Psoas muscle (tissue), 8 donors: Measurements from ENCODE around the gene CHTOP. TPM values are rescaled to one million over a fixed set of nuclear protein-coding genes. Genes with fewer than 3 reads are reported as not detected.
A peak's percentile ranks its signal among the peaks of the same experiment; 100 is the strongest.
"Not testable (repeated sequence)": the region's sequence is repeated elsewhere in the genome, so short reads cannot be mapped to it uniquely, and the experiment has no call there.

Experiments
- ATAC-seq, 4 donors: fragments of 200-7000 bp; cut with Tn5 transposase; one replicate each; pipeline ENCODE4 v1.9.1; 2020; ENCODE audit warnings: moderate library complexity in 3 of 4, mild to moderate bottlenecking in 2 of 4
- DNase-seq, 2 donors: peaks; one replicate each; pipeline ENCODE4 v3.0.0-alpha.2; 2020
- H3K27ac ChIP-seq: fragments of 200-600 bp; one replicate; pipeline ENCODE4 v1.8.0; 2022
- H3K27me3 ChIP-seq, 3 donors: fragments of 200-600 bp in 1 of 3; one replicate each; pipeline versions ENCODE4 v1.6.1 to v1.8.0; 2013 to 2022; ENCODE audit warnings: low read length in 2 of 3, mild to moderate bottlenecking in 2 of 3, moderate library complexity in 1 of 3; ENCODE audit not compliant: insufficient read depth in 3 of 3
- H3K36me3 ChIP-seq, 2 donors: fragments of 200-600 bp in 1 of 2; one replicate each; pipeline versions ENCODE4 v1.6.1 to v1.8.0; 2013 to 2022; ENCODE audit warnings: low read depth in 1 of 2, mild to moderate bottlenecking in 1 of 2, moderate library complexity in 1 of 2; ENCODE audit not compliant: insufficient read depth in 1 of 2
- H3K4me1 ChIP-seq: fragments of 200-600 bp; one replicate; pipeline ENCODE4 v1.8.0; 2022
- H3K4me3 ChIP-seq: fragments of 200-600 bp; one replicate; pipeline ENCODE4 v1.8.0; 2022; ENCODE audit warnings: mild to moderate bottlenecking
- H3K9me3 ChIP-seq: fragments of 200-600 bp; one replicate; pipeline ENCODE4 v1.8.0; 2022
- WGBS, 3 donors: extraction: QIAGEN DNeasy Blood & Tissue Kit; methylation state at CpG; one replicate each; pipeline versions ENCODE4 v1.1.6 to v1.1.7; 2013; 5-methylcytosine and 5-hydroxymethylcytosine counted together
- intact Hi-C, 2 donors: fragments of 100-400 bp; cut with DNase I; formaldehyde crosslinking; loops; one replicate each; pipeline versions ENCODE4 v1.11.0 to v1.14.2; 2022
- polyA plus RNA-seq, 3 donors: library from polyadenylated mRNA; stranded (reverse); fragments of 200-250 nt; gene quantifications; one replicate each; pipeline ENCODE4 v1.2.3, GENCODE V29; 2013
- total RNA-seq, 4 donors: library from RNA; stranded (reverse); fragmentation: NEBNext Ultra II Directional in 2 of 4; extraction: Animal tissue kit (Norgen Biotek cat#: 25700) in 2 of 4; gene quantifications; one replicate each; pipeline versions ENCODE4 v1.2.1 to v1.2.4, GENCODE V29; 2021 to 2023
- TF ChIP-seq, protein P1 (sequence below): fragments of 200-600 bp; IDR thresholded peaks from one replicate; pipeline ENCODE4 v1.8.0; 2022; ENCODE audit warnings: antibody characterized with exemption
- donor health status: healthy with polysubstance abuse.
- donor health status: DM: no; HTN: no; CAD: no; lungs with moderate emphysema.
- donor health status: Bipolar disorder and iron deficiency.
- donor health status: healthy.
- donor health status: DM: yes; HTN: yes; CAD: no.
- donor health status: DM: no; HTN: no; CAD: no.
- donor health status: DM: no; HTN: no; CAD: no.
- donor health status: DM: yes; HTN: yes; CAD: no.

Gene CHTOP
- total and polyA plus RNA-seq, 7 donors = 71.1 to 122 (median 87.7) TPM

- Histone ChIP-seq H3K27ac (peak overlapping the region; percentile 88), H3K36me3 (peaks cover 16 to 52% of the 10 kb centered on the region in 2 donors)
Observed at GRCh38 chr1:153669606-153670005, 35.7 kb downstream of the CHTOP start.

GRCh38 chr1:153670257-153670858, 36.5 kb downstream of the CHTOP start:
- ATAC-seq (peak; percentile 15 to 34 (median 20)), DNase-seq (peak in 1 of 2 donors; percentile 37)
- Histone ChIP-seq H3K27ac (peak overlapping the region; percentile 88), H3K27me3 (no peaks in the 10 kb centered on the region), H3K4me1 (peaks cover 13% of the 10 kb centered on the region), H3K9me3 (no peaks in the 10 kb centered on the region), H3K4me3 (peak overlapping the region; percentile 89), H3K36me3 (peaks cover 9 to 45% of the 10 kb centered on the region in 2 donors)
- 1 to 2% (median 1%) methylated on average over 22 of the region's 22 CpGs for WGBS, 3 donors
- TF ChIP-seq, protein P1, sequence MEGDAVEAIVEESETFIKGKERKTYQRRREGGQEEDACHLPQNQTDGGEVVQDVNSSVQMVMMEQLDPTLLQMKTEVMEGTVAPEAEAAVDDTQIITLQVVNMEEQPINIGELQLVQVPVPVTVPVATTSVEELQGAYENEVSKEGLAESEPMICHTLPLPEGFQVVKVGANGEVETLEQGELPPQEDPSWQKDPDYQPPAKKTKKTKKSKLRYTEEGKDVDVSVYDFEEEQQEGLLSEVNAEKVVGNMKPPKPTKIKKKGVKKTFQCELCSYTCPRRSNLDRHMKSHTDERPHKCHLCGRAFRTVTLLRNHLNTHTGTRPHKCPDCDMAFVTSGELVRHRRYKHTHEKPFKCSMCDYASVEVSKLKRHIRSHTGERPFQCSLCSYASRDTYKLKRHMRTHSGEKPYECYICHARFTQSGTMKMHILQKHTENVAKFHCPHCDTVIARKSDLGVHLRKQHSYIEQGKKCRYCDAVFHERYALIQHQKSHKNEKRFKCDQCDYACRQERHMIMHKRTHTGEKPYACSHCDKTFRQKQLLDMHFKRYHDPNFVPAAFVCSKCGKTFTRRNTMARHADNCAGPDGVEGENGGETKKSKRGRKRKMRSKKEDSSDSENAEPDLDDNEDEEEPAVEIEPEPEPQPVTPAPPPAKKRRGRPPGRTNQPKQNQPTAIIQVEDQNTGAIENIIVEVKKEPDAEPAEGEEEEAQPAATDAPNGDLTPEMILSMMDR = no peak
- intact Hi-C loops = loop anchor here (5.0 to 10.0 kb wide), 3 partner anchors 98 to 314 kb away; partner anchors contain the start of genes DENND4B (in 1 of the 2) and RAB13 (in 1 of the 2)

More at GRCh38 chr1:153669606-153670005, 35.7 kb downstream of the CHTOP start:
- TF ChIP-seq, protein P1 = no peak
- Histone ChIP-seq H3K27me3 (no peaks in the 10 kb centered on the region), H3K9me3 (no peaks in the 10 kb centered on the region), H3K4me3 (peak overlapping the region; percentile 89), H3K4me1 (peaks cover 13% of the 10 kb centered on the region)
- WGBS, 3 donors = 66 to 75% (median 67%) methylated on average over 6 of the region's 6 CpGs
- DNase-seq = no peak
- no peak for ATAC-seq
- intact Hi-C loops = loop anchor here (5.0 to 10.0 kb wide), 3 partner anchors 97 to 315 kb away; partner anchors contain the start of genes DENND4B (in 1 of the 2) and RAB13 (in 1 of the 2)

GRCh38 chr1:153670859-153671627, 37.2 kb downstream of the CHTOP start, which contains the start of gene ILF2:
Gene ILF2 (minus strand): TSS chr1:153670993. CDS start chr1:153670922, 71 bp downstream.
- Histone ChIP-seq H3K36me3 (peaks cover 6 to 38% of the 10 kb centered on the region in 2 donors), H3K4me1 (peaks cover 13% of the 10 kb centered on the region), H3K4me3 (peak within 1 kb of the TSS; percentile 89), H3K9me3 (no peaks in the 10 kb centered on the region), H3K27me3 (no peaks in the 10 kb centered on the region), H3K27ac (peak within 1 kb of the TSS; percentile 88)
- TF ChIP-seq, protein P1 = peak; percentile 12
- 0% methylated on average over 35 of the region's 35 CpGs for WGBS, 3 donors
- intact Hi-C loops = loop anchor here (5.0 to 10.0 kb wide), 3 partner anchors 99 to 314 kb away; partner anchors contain the start of genes DENND4B (in 1 of the 2) and RAB13 (in 1 of the 2)
- peak; percentile 92 to 96 (median 94) for ATAC-seq
- DNase-seq = peak; percentile 96 to 99

GRCh38 chr1:153671628-153672353, 37.9 kb downstream of the CHTOP start:
- H3K4me1 ChIP-seq = peaks cover 13% of the 10 kb centered on the region
- ATAC-seq = peak; percentile 12 to 69 (median 46)
- intact Hi-C loops = loop anchor here (5.0 to 10.0 kb wide), 3 partner anchors 99 to 313 kb away; partner anchors contain the start of genes DENND4B (in 1 of the 2) and RAB13 (in 1 of the 2)

More at GRCh38 chr1:153671628-153672353, 37.9 kb downstream of the CHTOP start:
- H3K27me3 ChIP-seq, H3K9me3 ChIP-seq: not testable (repeated sequence)
- Histone ChIP-seq H3K36me3 (peaks cover 6 to 31% of the 10 kb centered on the region in 2 donors), H3K27ac (peak overlapping the region; percentile 88), H3K4me3 (peak overlapping the region; percentile 89)
- TF ChIP-seq, protein P1 = peak; percentile 3
- WGBS, 3 donors = 10 to 14% (median 13%) methylated on average over 28 of the region's 28 CpGs
- DNase-seq = peak; percentile 52 to 73
